Fibroblast of mammary gland (primary cell): ENCODE results near the gene CSKMT.
"Not testable (repeated sequence)": the region's sequence is repeated elsewhere in the genome, so short reads cannot be mapped to it uniquely, and the experiment has no call there.

Experiments used
- DNase-seq: peaks from one replicate; pipeline ENCODE4 v3.0.0-alpha.2; 2010; ENCODE audit warnings: low read depth
- H3K4me3 ChIP-seq: 2 replicates; pipeline ENCODE4 v1.5.1; 2011; ENCODE audit warnings: low read depth, mild to moderate bottlenecking, low read length, moderate library complexity; ENCODE audit not compliant: control insufficient read depth
- CTCF ChIP-seq: conservative IDR thresholded peaks from 2 replicates; pipeline ENCODE4 v1.5.1; 2011; ENCODE audit warnings: low read depth, low read length, inconsistent platforms; ENCODE audit not compliant: control insufficient read depth, insufficient read depth

Gene CSKMT

GRCh38 chr11:62689421-62690183 lies 24.5 kb downstream of the CSKMT start, which contains the start of gene LRRN4CL:
Gene LRRN4CL, minus strand, starts transcription at chr11:62689530. Its CDS starts 1,022 bp downstream, at chr11:62688508.
- DNase-seq = peak; percentile 97
- no peak for TF ChIP-seq CTCF
- peak within 1 kb of the TSS; percentile 45 for H3K4me3 ChIP-seq

DNA sequence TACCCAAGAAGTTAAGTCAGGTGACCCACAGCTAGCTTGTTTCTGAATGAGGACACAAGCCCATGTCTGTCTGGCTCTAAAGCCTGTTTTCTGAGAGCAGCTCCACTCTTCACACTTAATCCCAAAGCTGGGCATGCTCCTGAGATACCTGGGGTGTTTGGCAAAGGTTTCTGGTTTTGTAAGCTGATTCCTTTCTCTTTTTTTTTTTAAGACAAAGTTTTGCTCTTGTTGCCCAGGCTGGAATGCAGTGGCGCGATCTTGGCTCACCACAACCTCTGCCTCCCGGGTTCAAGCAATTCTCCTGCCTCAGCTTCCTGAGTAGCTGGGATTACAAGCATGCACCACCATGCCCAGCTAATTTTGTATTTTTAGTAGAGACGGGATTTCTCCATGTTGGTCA lies 28.5 kb downstream of the CSKMT start:
- DNase-seq, H3K4me3 ChIP-seq: not testable (repeated sequence)

- TF ChIP-seq CTCF = peak; percentile 93
- no peak overlapping the region for H3K4me3 ChIP-seq
- peak; percentile 92 for DNase-seq
These were observed 29.5 kb downstream of the CSKMT start for GRCh38 chr11:62694455-62695167.

GRCh38 chr11:62702246-62702645 lies 37.1 kb downstream of the CSKMT start:
- peak; percentile 68 for DNase-seq
- TF ChIP-seq CTCF = no peak
- no peak overlapping the region for H3K4me3 ChIP-seq

DNA sequence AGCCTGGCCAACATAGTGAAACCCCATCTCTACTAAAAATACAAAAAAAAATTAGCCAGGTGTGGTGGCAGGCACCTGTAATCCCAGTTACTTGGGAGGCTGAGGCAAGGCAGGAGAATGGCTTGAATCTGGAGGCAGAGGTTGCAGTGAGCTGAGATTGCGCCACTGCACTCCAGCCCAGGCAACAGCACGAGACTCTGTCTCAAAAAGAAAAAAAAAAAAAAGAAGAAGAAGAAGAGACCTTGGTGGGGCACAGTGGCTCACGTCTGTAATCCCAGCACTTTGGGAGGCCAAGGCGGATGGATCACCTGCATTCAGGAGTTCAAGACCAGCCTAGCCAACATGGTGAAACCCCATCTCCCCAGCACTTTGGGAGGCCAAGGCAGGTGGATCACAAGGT lies 38.8 kb downstream of the CSKMT start:
- not testable (repeated sequence) for DNase-seq

DNA sequence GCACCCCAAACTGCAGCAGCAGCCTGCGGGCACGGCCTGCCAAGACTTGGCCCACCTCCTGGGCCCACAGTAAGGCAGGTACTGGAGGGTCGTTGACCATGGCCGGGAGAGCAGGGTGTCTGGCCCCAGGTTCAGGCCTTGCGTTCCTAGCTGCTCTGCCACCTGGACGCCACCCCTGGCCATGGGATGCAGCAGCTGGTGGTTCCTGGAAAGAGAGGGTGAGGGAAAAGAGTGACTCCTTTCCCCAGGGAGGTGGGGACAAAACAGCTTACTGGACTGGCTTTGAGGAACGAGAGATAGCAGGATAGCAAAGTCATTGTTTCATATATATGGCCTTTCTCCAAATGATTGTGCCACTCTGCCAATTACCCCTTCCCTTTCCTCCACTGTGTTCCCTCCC lies 40.3 kb downstream of the CSKMT start:
- peak overlapping the region; percentile 72 for H3K4me3 ChIP-seq
- no peak for TF ChIP-seq CTCF
- no peak for DNase-seq

More for the DNA sequence above, 38.8 kb downstream of the CSKMT start:
- H3K4me3 ChIP-seq = not testable (repeated sequence)

- peak; percentile 89 for DNase-seq
- TF ChIP-seq CTCF = no peak
- peak overlapping the region; percentile 72 for H3K4me3 ChIP-seq
These were observed 41.1 kb downstream of the CSKMT start for GRCh38 chr11:62705880-62706849.
